Prostate gland (tissue), 2 donors: ENCODE measurements around the gene MLST8. TPM values are rescaled to one million over a fixed set of nuclear protein-coding genes. Genes with fewer than 3 reads are reported as not detected.

Source experiments
- DNase-seq: peaks from one replicate; pipeline ENCODE4 v3.0.0-alpha.2; 2019; ENCODE audit warnings: low spot score
- H3K27ac ChIP-seq, 2 donors: fragments of 200-600 bp; sonication (generic); 2 replicates each; pipeline ENCODE4 v1.5.1; 2017 to 2019
- H3K27me3 ChIP-seq: fragments of 200-600 bp; sonication (generic); replicated peaks from 2 replicates; pipeline ENCODE4 v1.5.1; 2019; ENCODE audit not compliant: insufficient read depth
- H3K36me3 ChIP-seq, 2 donors: fragments of 200-600 bp; sonication (generic); 1 replicate in 1 of 2; 2 replicates in 1 of 2; pipeline versions ENCODE4 v1.5.1 to v1.8.1; 2017 to 2019
- H3K4me1 ChIP-seq: fragments of 200-600 bp; sonication (generic); replicated peaks from 2 replicates; pipeline ENCODE4 v1.5.1; 2019
- H3K4me3 ChIP-seq, 2 donors: fragments of 200-600 bp; sonication (generic); 2 replicates each; pipeline ENCODE4 v1.5.1; 2017 to 2019
- H3K9me3 ChIP-seq: fragments of 200-600 bp; sonication (generic); 2 replicates; pipeline ENCODE4 v1.5.1; 2017
- CTCF ChIP-seq, 4 experiments: fragments of 200-600 bp in 2 of 4; fragments of 450-650 bp in 2 of 4; sonication (generic) in 2 of 4; IDR thresholded peaks; 1 replicate in 3 of 4; 2 replicates in 1 of 4; pipeline ENCODE4 v1.5.1; 2016 to 2019; ENCODE audit warnings: antibody characterized with exemption in 4 of 4, mild to moderate bottlenecking in 2 of 4, moderate library complexity in 2 of 4
- POLR2A ChIP-seq: fragments of 450-650 bp; IDR thresholded peaks from one replicate; pipeline ENCODE4 v1.6.1; 2016; ENCODE audit warnings: antibody characterized with exemption, mild to moderate bottlenecking
- POLR2AphosphoS5 ChIP-seq: sonication (generic); formaldehyde crosslinking; IDR thresholded peaks from one replicate; pipeline ENCODE4 v1.6.1; 2017; ENCODE audit warnings: antibody characterized with exemption
- WGBS: methylation state at CpG from one replicate; pipeline ENCODE4 v1.1.5; 2018; 5-methylcytosine and 5-hydroxymethylcytosine counted together
- intact Hi-C: fragments of 100-400 bp; cut with DNase I; formaldehyde crosslinking; loops from one replicate; pipeline ENCODE4 v1.14.2; 2022
- total RNA-seq, 2 donors: library from RNA; depleted of rRNA; stranded (reverse); fragments of >200 nt; gene quantifications; one replicate each; pipeline ENCODE4 v1.1.0, GENCODE V29; 2016

Gene MLST8
- total RNA-seq, 2 donors from 2014 or later = 55.9 to 110 TPM

- Histone ChIP-seq H3K27me3 (no peaks in the 10 kb centered on the region), H3K36me3 (peaks cover 18 to 46% of the 10 kb centered on the region in 2 donors), H3K9me3 (no peaks in the 10 kb centered on the region), H3K27ac (no peak overlapping the region), H3K4me1 (peaks cover 3% of the 10 kb centered on the region), H3K4me3 (no peak overlapping the region)
- no peak for DNase-seq
- TF ChIP-seq POLR2A (no peak), POLR2AphosphoS5 (no peak), CTCF (IDR thresholded peaks at IDR 0.05) (no peak)
- intact Hi-C loops = no loop called here
- WGBS = 78% methylated on average over 26 of the region's 29 CpGs
Observed at GRCh38 chr16:2231016-2231931, 26.0 kb downstream of the MLST8 start.

- no peak for TF ChIP-seq CTCF (IDR thresholded peaks at IDR 0.05)
- no peak for TF ChIP-seq POLR2A
- TF ChIP-seq POLR2AphosphoS5 = no peak
Observed at GRCh38 chr16:2232094-2232990, 27.1 kb downstream of the MLST8 start.

GRCh38 chr16:2233046-2233775 is 28.0 kb downstream of the MLST8 start:
- TF ChIP-seq POLR2A = no peak
- no peak for TF ChIP-seq POLR2AphosphoS5
- TF ChIP-seq CTCF (IDR thresholded peaks at IDR 0.05) = no peak
- no peaks in the 10 kb centered on the region for H3K9me3 ChIP-seq
- intact Hi-C loops = no loop called here
- no peaks in the 10 kb centered on the region for H3K27me3 ChIP-seq
- peaks cover 18 to 46% of the 10 kb centered on the region in 2 donors for H3K36me3 ChIP-seq
- no peak overlapping the region for H3K27ac ChIP-seq
- 90% methylated on average over 28 of the region's 28 CpGs for WGBS
- H3K4me1 ChIP-seq = peaks cover 12% of the 10 kb centered on the region
- no peak for DNase-seq
- H3K4me3 ChIP-seq = no peak overlapping the region

More at GRCh38 chr16:2232094-2232990, 27.1 kb downstream of the MLST8 start:
- Histone ChIP-seq H3K4me1 (peaks cover 13% of the 10 kb centered on the region), H3K4me3 (no peak overlapping the region), H3K27me3 (no peaks in the 10 kb centered on the region), H3K36me3 (peaks cover 18 to 46% of the 10 kb centered on the region in 2 donors), H3K9me3 (no peaks in the 10 kb centered on the region), H3K27ac (no peak overlapping the region)
- WGBS = 88% methylated on average over 34 of the region's 41 CpGs
- no peak for DNase-seq
- intact Hi-C loops = no loop called here

- peaks cover 16 to 41% of the 10 kb centered on the region in 2 donors for H3K36me3 ChIP-seq
Observed at GRCh38 chr16:2233872-2234812, 28.9 kb downstream of the MLST8 start.

More at GRCh38 chr16:2233872-2234812, 28.9 kb downstream of the MLST8 start:
- Histone ChIP-seq H3K27ac (no peak overlapping the region), H3K4me1 (peaks cover 10% of the 10 kb centered on the region), H3K27me3 (no peaks in the 10 kb centered on the region), H3K4me3 (no peak overlapping the region), H3K9me3 (no peaks in the 10 kb centered on the region)
- no peak for TF ChIP-seq POLR2AphosphoS5
- TF ChIP-seq CTCF (IDR thresholded peaks at IDR 0.05) = no peak
- no peak for TF ChIP-seq POLR2A
- no peak for DNase-seq
- intact Hi-C loops = no loop called here
- 92% methylated on average over 38 of the region's 51 CpGs for WGBS
